Measurements from ENCODE around the gene SRXN1.

DNA sequence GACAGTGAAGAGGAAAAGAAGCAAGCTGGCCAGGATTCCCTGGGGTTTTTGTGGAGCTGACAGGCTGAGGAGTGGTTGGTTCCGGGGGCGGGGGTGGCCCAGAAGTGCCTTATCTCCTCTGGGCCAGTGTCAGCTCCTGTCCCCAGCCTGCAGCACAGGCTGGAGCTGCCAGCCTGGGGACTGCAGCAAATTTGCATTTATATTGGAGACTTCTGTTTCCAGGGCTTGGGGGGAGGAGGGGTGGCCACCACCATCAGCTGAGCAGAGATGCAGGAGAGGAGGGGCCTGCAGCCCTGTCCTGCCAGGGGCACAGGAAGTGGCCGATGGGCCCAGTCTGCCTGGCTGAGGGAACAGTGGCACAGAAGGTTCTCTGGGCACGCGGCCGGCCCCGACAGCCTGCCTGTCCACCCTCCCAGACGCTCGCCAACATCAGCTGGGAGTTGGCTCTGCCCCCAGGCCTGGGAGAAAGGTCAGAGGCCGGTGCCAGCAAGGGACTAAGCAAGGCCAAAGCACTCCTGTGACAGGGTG, 46.9 kb upstream of the SRXN1 start:
- TF ChIP-seq POLR2A (IDR thresholded peaks at IDR 0.05) = no peak
- TF ChIP-seq, protein P1, sequence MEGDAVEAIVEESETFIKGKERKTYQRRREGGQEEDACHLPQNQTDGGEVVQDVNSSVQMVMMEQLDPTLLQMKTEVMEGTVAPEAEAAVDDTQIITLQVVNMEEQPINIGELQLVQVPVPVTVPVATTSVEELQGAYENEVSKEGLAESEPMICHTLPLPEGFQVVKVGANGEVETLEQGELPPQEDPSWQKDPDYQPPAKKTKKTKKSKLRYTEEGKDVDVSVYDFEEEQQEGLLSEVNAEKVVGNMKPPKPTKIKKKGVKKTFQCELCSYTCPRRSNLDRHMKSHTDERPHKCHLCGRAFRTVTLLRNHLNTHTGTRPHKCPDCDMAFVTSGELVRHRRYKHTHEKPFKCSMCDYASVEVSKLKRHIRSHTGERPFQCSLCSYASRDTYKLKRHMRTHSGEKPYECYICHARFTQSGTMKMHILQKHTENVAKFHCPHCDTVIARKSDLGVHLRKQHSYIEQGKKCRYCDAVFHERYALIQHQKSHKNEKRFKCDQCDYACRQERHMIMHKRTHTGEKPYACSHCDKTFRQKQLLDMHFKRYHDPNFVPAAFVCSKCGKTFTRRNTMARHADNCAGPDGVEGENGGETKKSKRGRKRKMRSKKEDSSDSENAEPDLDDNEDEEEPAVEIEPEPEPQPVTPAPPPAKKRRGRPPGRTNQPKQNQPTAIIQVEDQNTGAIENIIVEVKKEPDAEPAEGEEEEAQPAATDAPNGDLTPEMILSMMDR (IDR thresholded peaks at IDR 0.05) = no peak

Data from thyroid gland (tissue), 4 donors.